Astrocyte (in vitro differentiated cells and primary cell): ENCODE measurements around the gene TNFSF8. TPM values are rescaled to one million over a fixed set of nuclear protein-coding genes. Genes with fewer than 3 reads are reported as not detected.

Source experiments
- DNase-seq: peaks from one replicate; pipeline ENCODE4 v3.0.0-alpha.2; 2010; ENCODE audit warnings: low read depth
- FAIRE-seq: peaks from 2 replicates; lab custom pipeline; 2011; peaks lifted over from hg19 to GRCh38; lab: Jason Lieb, UNC
- H2AFZ ChIP-seq: 2 replicates; pipeline ENCODE4 v1.6.0; 2012; ENCODE audit warnings: low read depth, low read length, inconsistent platforms
- H3K27ac ChIP-seq: 2 replicates; pipeline ENCODE4 v1.5.1; 2011; ENCODE audit warnings: low read depth, low read length, inconsistent platforms
- H3K27me3 ChIP-seq: 2 replicates; pipeline ENCODE4 v1.6.0; 2011; ENCODE audit warnings: low read length, inconsistent platforms; ENCODE audit not compliant: insufficient read depth
- H3K36me3 ChIP-seq: 2 replicates; pipeline ENCODE4 v1.5.1; 2011; ENCODE audit warnings: low read length, inconsistent platforms; ENCODE audit not compliant: insufficient read depth
- H3K4me1 ChIP-seq: 2 replicates; pipeline ENCODE4 v1.5.1; 2011; ENCODE audit warnings: low read length, inconsistent platforms; ENCODE audit not compliant: insufficient read depth
- H3K4me2 ChIP-seq: 2 replicates; pipeline ENCODE4 v1.6.0; 2012; ENCODE audit warnings: low read length, inconsistent platforms
- H3K4me3 ChIP-seq: 2 replicates; pipeline ENCODE4 v1.5.1; 2011; ENCODE audit warnings: low read depth, mild to moderate bottlenecking, low read length, inconsistent platforms; ENCODE audit not compliant: insufficient read depth
- H3K79me2 ChIP-seq: 2 replicates; pipeline ENCODE4 v1.6.0; 2012; ENCODE audit warnings: mild to moderate bottlenecking, low read length, inconsistent platforms; ENCODE audit not compliant: insufficient read depth
- H3K9ac ChIP-seq: 2 replicates; pipeline ENCODE4 v1.6.0; 2012; ENCODE audit warnings: mild to moderate bottlenecking, low read length, inconsistent platforms
- H3K9me3 ChIP-seq: 2 replicates; pipeline ENCODE4 v1.5.1; 2012; ENCODE audit warnings: low read depth, mild to moderate bottlenecking, low read length, inconsistent platforms; ENCODE audit not compliant: insufficient read depth
- H4K20me1 ChIP-seq: 2 replicates; pipeline ENCODE4 v1.6.0; 2012; ENCODE audit warnings: low read length, inconsistent platforms; ENCODE audit not compliant: insufficient read depth
- H3K27ac Mint-ChIP-seq: one replicate; pipeline ENCODE4 v1.8.0; 2021; ENCODE audit warnings: mild to moderate bottlenecking, mixed read lengths; ENCODE audit not compliant: unreplicated experiment
- H3K27me3 Mint-ChIP-seq: one replicate; pipeline ENCODE4 v1.8.0; 2021; ENCODE audit warnings: low read depth, mixed read lengths; ENCODE audit not compliant: unreplicated experiment
- H3K36me3 Mint-ChIP-seq: one replicate; pipeline ENCODE4 v1.8.0; 2021; ENCODE audit warnings: low read depth, mixed read lengths; ENCODE audit not compliant: unreplicated experiment
- H3K4me1 Mint-ChIP-seq: one replicate; pipeline ENCODE4 v1.8.0; 2021; ENCODE audit warnings: low read depth, mixed read lengths; ENCODE audit not compliant: unreplicated experiment
- H3K4me3 Mint-ChIP-seq: one replicate; pipeline ENCODE4 v1.8.0; 2021; ENCODE audit warnings: mild to moderate bottlenecking, moderate library complexity, mixed read lengths; ENCODE audit not compliant: unreplicated experiment
- H3K9me3 Mint-ChIP-seq: one replicate; pipeline ENCODE4 v1.8.0; 2021; ENCODE audit warnings: mild to moderate bottlenecking, mixed read lengths; ENCODE audit not compliant: unreplicated experiment
- EZH2 ChIP-seq: IDR thresholded peaks from 2 replicates; pipeline ENCODE4 v1.6.1; 2012; ENCODE audit warnings: mild to moderate bottlenecking, low read length, inconsistent platforms; ENCODE audit not compliant: insufficient read depth
- total RNA-seq: library from RNA; stranded (reverse); gene quantifications from 2 replicates; pipeline ENCODE4 v1.2.1, GENCODE V29; 2021
- TF ChIP-seq, protein P1 (sequence below): IDR thresholded peaks from 2 replicates; pipeline ENCODE4 v1.5.1; 2011; ENCODE audit warnings: low read depth, mild to moderate bottlenecking, inconsistent platforms, low read length, moderate library complexity; ENCODE audit not compliant: insufficient read depth

The TNFSF8 gene
- total RNA-seq, 1 donor from 2014 or later, result not detected

DNA sequence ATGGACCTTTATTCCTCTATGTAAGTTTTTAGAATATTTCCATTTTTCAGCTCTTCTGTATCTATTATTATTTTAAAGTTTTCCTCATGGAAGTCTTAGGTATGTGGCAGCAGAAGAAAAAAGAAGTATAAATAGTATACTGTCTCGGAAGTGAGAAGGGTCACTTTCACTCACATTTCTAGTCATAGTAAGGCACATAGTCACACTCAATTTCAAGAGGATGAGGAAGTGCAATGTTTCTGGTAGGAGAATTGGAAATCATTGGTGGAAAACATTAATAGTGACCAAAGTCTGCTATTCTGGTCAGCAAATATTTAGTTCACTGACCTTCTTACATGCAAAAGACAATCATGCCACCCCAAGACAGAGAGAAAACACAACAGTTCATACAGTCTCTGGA, 35.2 kb upstream of the TNFSF8 start:
- H3K36me3 Mint-ChIP-seq, result peaks cover 7% of the 10 kb centered on the region
- no peak overlapping the region for H3K9ac ChIP-seq
- no peak overlapping the region for H3K4me3 Mint-ChIP-seq
- TF ChIP-seq EZH2, result no peak
- TF ChIP-seq, protein P1, sequence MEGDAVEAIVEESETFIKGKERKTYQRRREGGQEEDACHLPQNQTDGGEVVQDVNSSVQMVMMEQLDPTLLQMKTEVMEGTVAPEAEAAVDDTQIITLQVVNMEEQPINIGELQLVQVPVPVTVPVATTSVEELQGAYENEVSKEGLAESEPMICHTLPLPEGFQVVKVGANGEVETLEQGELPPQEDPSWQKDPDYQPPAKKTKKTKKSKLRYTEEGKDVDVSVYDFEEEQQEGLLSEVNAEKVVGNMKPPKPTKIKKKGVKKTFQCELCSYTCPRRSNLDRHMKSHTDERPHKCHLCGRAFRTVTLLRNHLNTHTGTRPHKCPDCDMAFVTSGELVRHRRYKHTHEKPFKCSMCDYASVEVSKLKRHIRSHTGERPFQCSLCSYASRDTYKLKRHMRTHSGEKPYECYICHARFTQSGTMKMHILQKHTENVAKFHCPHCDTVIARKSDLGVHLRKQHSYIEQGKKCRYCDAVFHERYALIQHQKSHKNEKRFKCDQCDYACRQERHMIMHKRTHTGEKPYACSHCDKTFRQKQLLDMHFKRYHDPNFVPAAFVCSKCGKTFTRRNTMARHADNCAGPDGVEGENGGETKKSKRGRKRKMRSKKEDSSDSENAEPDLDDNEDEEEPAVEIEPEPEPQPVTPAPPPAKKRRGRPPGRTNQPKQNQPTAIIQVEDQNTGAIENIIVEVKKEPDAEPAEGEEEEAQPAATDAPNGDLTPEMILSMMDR, result no peak
- H4K20me1 ChIP-seq, result no peaks in the 10 kb centered on the region
- no peak overlapping the region for H3K27ac Mint-ChIP-seq
- no peak overlapping the region for H2AFZ ChIP-seq
- H3K4me1 Mint-ChIP-seq, result peaks cover 13% of the 10 kb centered on the region
- no peak for DNase-seq
- peaks cover 4% of the 10 kb centered on the region for H3K27me3 Mint-ChIP-seq
- H3K9me3 ChIP-seq, result no peaks in the 10 kb centered on the region
- peaks cover 18% of the 10 kb centered on the region for H3K9me3 Mint-ChIP-seq
- no peaks in the 10 kb centered on the region for H3K36me3 ChIP-seq
- no peak for FAIRE-seq
- no peak overlapping the region for H3K4me2 ChIP-seq
- peaks cover 3% of the 10 kb centered on the region for H3K27me3 ChIP-seq
- H3K27ac ChIP-seq, result no peak overlapping the region
- no peaks in the 10 kb centered on the region for H3K79me2 ChIP-seq
- H3K4me3 ChIP-seq, result no peak overlapping the region
- H3K4me1 ChIP-seq, result no peaks in the 10 kb centered on the region

DNA sequence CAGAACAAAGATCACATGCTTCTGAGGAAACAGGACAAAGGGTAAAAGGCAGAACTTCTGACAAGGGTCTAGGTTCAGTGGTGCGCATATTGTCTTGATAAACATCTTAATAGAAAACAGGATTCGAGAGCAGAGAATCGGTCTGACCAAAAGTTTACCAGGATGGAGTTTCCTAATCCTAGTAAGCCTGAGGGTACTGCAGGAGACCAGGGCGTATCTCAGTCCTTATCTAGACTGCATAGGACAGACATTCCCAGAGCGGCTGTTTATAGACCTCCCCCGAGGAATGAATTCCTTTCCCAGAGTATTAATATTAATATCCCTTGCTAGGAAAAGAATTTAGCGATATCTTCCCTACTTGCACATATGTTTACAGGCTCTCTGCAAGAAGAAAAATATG, 32.4 kb upstream of the TNFSF8 start:
- Histone ChIP-seq H3K36me3 (no peaks in the 10 kb centered on the region), H3K79me2 (no peaks in the 10 kb centered on the region), H3K27ac (no peak overlapping the region), H3K4me2 (no peak overlapping the region), H4K20me1 (no peaks in the 10 kb centered on the region), H3K4me1 (no peaks in the 10 kb centered on the region), H3K4me3 (no peak overlapping the region), H3K9ac (no peak overlapping the region), H2AFZ (no peak overlapping the region), H3K9me3 (no peaks in the 10 kb centered on the region), H3K27me3 (peaks cover 3% of the 10 kb centered on the region)
- Mint-ChIP-seq H3K4me1 (no peaks in the 10 kb centered on the region), H3K36me3 (peaks cover 7% of the 10 kb centered on the region), H3K4me3 (no peak overlapping the region), H3K27ac (no peak overlapping the region), H3K9me3 (peaks cover 23% of the 10 kb centered on the region), H3K27me3 (peaks cover 5% of the 10 kb centered on the region)
- TF ChIP-seq EZH2, result no peak
- TF ChIP-seq, protein P1, result no peak
- DNase-seq (no peak), FAIRE-seq (no peak)

DNA sequence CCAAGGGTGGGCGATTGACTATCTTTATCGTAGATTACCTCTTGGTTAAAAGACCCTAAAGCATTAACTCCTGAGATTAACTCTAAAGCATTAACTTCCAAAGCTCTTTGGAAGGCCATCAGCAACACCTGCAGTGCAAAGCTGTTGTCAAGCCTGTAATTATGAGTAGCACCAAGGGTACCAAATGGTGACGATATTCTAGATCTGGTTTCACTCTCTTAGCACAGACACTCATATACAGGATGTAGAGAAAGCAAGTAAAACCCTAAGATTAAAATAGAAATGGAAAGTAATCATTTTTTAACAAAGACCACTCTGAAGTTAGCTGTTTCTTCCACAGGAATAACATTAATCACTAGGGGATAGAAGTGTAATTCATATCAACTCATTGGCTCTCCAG, 29.9 kb upstream of the TNFSF8 start:
- H3K27ac Mint-ChIP-seq, result no peak overlapping the region
- no peaks in the 10 kb centered on the region for H3K4me1 ChIP-seq
- no peak overlapping the region for H3K4me3 ChIP-seq
- H3K4me3 Mint-ChIP-seq, result no peak overlapping the region
- TF ChIP-seq EZH2, result no peak
- TF ChIP-seq, protein P1, result no peak
- no peak overlapping the region for H3K27ac ChIP-seq
- H3K36me3 Mint-ChIP-seq, result peaks cover 7% of the 10 kb centered on the region
- H3K9ac ChIP-seq, result no peak overlapping the region
- no peaks in the 10 kb centered on the region for H3K36me3 ChIP-seq
- DNase-seq, result no peak
- H3K79me2 ChIP-seq, result no peaks in the 10 kb centered on the region
- no peaks in the 10 kb centered on the region for H4K20me1 ChIP-seq
- peaks cover 5% of the 10 kb centered on the region for H3K27me3 Mint-ChIP-seq
- no peak overlapping the region for H3K4me2 ChIP-seq
- peaks cover 3% of the 10 kb centered on the region for H3K27me3 ChIP-seq
- H3K9me3 Mint-ChIP-seq, result peaks cover 31% of the 10 kb centered on the region
- no peaks in the 10 kb centered on the region for H3K9me3 ChIP-seq
- no peaks in the 10 kb centered on the region for H3K4me1 Mint-ChIP-seq
- no peak for FAIRE-seq
- no peak overlapping the region for H2AFZ ChIP-seq
